Left ventricle myocardium inferior (tissue), 1 donor: ENCODE data around the gene GPLD1. TPM values are rescaled to one million over a fixed set of nuclear protein-coding genes. Genes with fewer than 3 reads are reported as not detected.

Experiments
- DNase-seq: peaks from one replicate; pipeline ENCODE4 v3.0.0-alpha.2; 2020
- H3K27ac ChIP-seq: fragments of 200-600 bp; replicated peaks from 2 replicates; pipeline ENCODE4 v1.8.0; 2021
- H3K27me3 ChIP-seq: fragments of 200-600 bp; 2 replicates; pipeline ENCODE4 v1.8.0; 2021; ENCODE audit warnings: low read depth
- H3K36me3 ChIP-seq: fragments of 200-600 bp; 2 replicates; pipeline ENCODE4 v1.8.0; 2021
- H3K4me1 ChIP-seq: fragments of 200-600 bp; 2 replicates; pipeline ENCODE4 v1.8.0; 2021
- H3K4me3 ChIP-seq: fragments of 200-600 bp; 2 replicates; pipeline ENCODE4 v1.8.0; 2021; ENCODE audit warnings: mild to moderate bottlenecking, moderate library complexity
- H3K9me3 ChIP-seq: fragments of 200-600 bp; replicated peaks from 2 replicates; pipeline ENCODE4 v1.8.0; 2021
- CTCF ChIP-seq: fragments of 200-600 bp; IDR thresholded peaks from 2 replicates; pipeline ENCODE4 v1.8.0; 2021; ENCODE audit warnings: antibody characterized with exemption, mild to moderate bottlenecking, borderline replicate concordance
- intact Hi-C: fragments of 100-400 bp; cut with micrococcal nuclease; formaldehyde crosslinking; loops from one replicate; pipeline ENCODE4 v1.11.0; 2022
- total RNA-seq: library from RNA; stranded (reverse); fragmentation: NEBNext Ultra II Directional; extraction: Animal tissue kit (Norgen Biotek cat#: 25700); gene quantifications from one replicate; pipeline ENCODE4 v1.2.1, GENCODE V29; 2021
- donor health status: DM: no; HTN: yes; CAD: no; lungs with severe emphysema.

The GPLD1 gene
- total RNA-seq, 1 donor from 2014 or later: 0.71 TPM

- Histone ChIP-seq H3K9me3 (no peaks in the 10 kb centered on the region), H3K4me3 (no peak overlapping the region), H3K4me1 (peaks cover 23% of the 10 kb centered on the region), H3K27me3 (no peaks in the 10 kb centered on the region), H3K27ac (peak overlapping the region; percentile 45), H3K36me3 (no peaks in the 10 kb centered on the region)
- DNase-seq: no peak
- no peak for TF ChIP-seq CTCF
- intact Hi-C loops: no loop called here
Observed at GRCh38 chr6:24489881-24490280, 503 bp upstream of the GPLD1 start.

- H3K9me3 ChIP-seq: no peaks in the 10 kb centered on the region
- H3K4me3 ChIP-seq: no peak overlapping the region
- H3K4me1 ChIP-seq: peaks cover 18% of the 10 kb centered on the region
- no peak for TF ChIP-seq CTCF
- H3K27ac ChIP-seq: no peak overlapping the region
- no peaks in the 10 kb centered on the region for H3K27me3 ChIP-seq
- no peaks in the 10 kb centered on the region for H3K36me3 ChIP-seq
- DNase-seq: no peak
- intact Hi-C loops: no loop called here
Observed at GRCh38 chr6:24486065-24486464, 3.3 kb downstream of the GPLD1 start.

GRCh38 chr6:24484657-24485323 lies 4.6 kb downstream of the GPLD1 start:
- no peak overlapping the region for H3K27ac ChIP-seq
- intact Hi-C loops: no loop called here
- TF ChIP-seq CTCF: no peak
- H3K36me3 ChIP-seq: no peaks in the 10 kb centered on the region
- no peaks in the 10 kb centered on the region for H3K9me3 ChIP-seq
- no peak overlapping the region for H3K4me3 ChIP-seq
- peaks cover 13% of the 10 kb centered on the region for H3K4me1 ChIP-seq
- DNase-seq: no peak
- H3K27me3 ChIP-seq: no peaks in the 10 kb centered on the region

- Histone ChIP-seq H3K4me3 (no peak overlapping the region), H3K27me3 (no peaks in the 10 kb centered on the region), H3K36me3 (no peaks in the 10 kb centered on the region), H3K9me3 (no peaks in the 10 kb centered on the region), H3K27ac (no peak overlapping the region), H3K4me1 (peaks cover 7% of the 10 kb centered on the region)
- DNase-seq: no peak
- intact Hi-C loops: no loop called here
- TF ChIP-seq CTCF: no peak
Observed at GRCh38 chr6:24481449-24481848, 7.9 kb downstream of the GPLD1 start.

- H3K27ac ChIP-seq: no peak overlapping the region
- H3K36me3 ChIP-seq: no peaks in the 10 kb centered on the region
- H3K4me1 ChIP-seq: peaks cover 7% of the 10 kb centered on the region
- no peak for TF ChIP-seq CTCF
- DNase-seq: no peak
- H3K4me3 ChIP-seq: no peak overlapping the region
- intact Hi-C loops: no loop called here
- H3K9me3 ChIP-seq: no peaks in the 10 kb centered on the region
- no peaks in the 10 kb centered on the region for H3K27me3 ChIP-seq
Observed at GRCh38 chr6:24480705-24481104, 8.7 kb downstream of the GPLD1 start.

- no peaks in the 10 kb centered on the region for H3K27me3 ChIP-seq
- H3K36me3 ChIP-seq: no peaks in the 10 kb centered on the region
- TF ChIP-seq CTCF: no peak
- no peaks in the 10 kb centered on the region for H3K9me3 ChIP-seq
- H3K4me3 ChIP-seq: no peak overlapping the region
- H3K27ac ChIP-seq: no peak overlapping the region
- DNase-seq: no peak
- intact Hi-C loops: no loop called here
- peaks cover 7% of the 10 kb centered on the region for H3K4me1 ChIP-seq
Observed at GRCh38 chr6:24478903-24479302, 10.5 kb downstream of the GPLD1 start.
